GM19324 (cell line): Measurements from ENCODE around the gene PDCD2L.
"Not testable (repeated sequence)": the region's sequence is repeated elsewhere in the genome, so short reads cannot be mapped to it uniquely, and the experiment has no call there.

Experiments used
- ATAC-seq: cut with Tn5 transposase; IDR thresholded peaks from one replicate; pipeline ENCODE4 v1.9.1; 2021; ENCODE audit warnings: mild to moderate bottlenecking, moderate library complexity; ENCODE audit not compliant: unreplicated experiment, low FRiP score

The PDCD2L gene

GRCh38 chr19:34404109-34404909 is at the start of gene PDCD2L:
TSS of gene PDCD2L (plus strand) at chr19:34404399. CDS start at chr19:34404431, 32 bp downstream.
- peak; percentile 86 for ATAC-seq

DNA sequence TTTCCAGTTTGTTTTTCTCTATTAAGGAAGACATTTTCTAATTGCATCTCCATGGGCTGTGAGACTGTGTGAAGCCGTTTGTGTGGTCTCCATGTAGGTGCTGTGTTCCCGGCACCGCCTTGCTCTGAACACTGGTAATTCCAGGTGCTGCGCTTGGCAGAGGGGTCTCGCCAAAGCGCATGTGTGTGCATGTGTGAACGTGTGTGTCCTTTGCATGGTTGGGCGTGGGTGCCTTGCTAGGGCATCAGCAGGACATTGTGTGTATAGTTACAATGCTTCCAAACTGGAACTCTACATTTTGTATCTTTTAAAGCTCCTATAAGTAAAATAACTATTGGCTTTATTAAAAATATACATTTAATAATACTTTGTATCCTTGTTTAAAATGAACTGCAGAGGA is 49.0 kb upstream of the PDCD2L start:
- ATAC-seq, result no peak

DNA sequence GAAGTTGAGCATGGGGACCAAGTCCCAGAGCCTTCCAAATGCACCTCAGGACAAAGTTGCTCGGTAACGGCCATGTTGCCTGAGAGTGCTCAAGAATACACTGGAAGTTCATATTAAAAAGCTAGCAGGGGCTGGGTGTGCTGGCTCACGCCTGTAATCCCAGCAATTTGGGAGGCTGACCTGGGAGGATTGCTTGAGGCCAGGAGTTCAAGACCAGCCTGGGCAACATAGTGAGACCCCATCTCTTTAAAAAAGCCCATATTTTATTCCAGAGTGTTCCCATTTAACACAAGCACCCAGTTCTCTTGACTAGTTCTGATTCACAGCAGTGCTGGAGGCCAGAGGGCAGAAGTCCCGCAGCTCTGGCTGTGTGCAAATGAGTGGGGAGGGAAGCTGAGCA is 47.3 kb upstream of the PDCD2L start:
- ATAC-seq, result no peak

GRCh38 chr19:34357431-34357830 is 46.8 kb upstream of the PDCD2L start:
- ATAC-seq, result no peak

DNA sequence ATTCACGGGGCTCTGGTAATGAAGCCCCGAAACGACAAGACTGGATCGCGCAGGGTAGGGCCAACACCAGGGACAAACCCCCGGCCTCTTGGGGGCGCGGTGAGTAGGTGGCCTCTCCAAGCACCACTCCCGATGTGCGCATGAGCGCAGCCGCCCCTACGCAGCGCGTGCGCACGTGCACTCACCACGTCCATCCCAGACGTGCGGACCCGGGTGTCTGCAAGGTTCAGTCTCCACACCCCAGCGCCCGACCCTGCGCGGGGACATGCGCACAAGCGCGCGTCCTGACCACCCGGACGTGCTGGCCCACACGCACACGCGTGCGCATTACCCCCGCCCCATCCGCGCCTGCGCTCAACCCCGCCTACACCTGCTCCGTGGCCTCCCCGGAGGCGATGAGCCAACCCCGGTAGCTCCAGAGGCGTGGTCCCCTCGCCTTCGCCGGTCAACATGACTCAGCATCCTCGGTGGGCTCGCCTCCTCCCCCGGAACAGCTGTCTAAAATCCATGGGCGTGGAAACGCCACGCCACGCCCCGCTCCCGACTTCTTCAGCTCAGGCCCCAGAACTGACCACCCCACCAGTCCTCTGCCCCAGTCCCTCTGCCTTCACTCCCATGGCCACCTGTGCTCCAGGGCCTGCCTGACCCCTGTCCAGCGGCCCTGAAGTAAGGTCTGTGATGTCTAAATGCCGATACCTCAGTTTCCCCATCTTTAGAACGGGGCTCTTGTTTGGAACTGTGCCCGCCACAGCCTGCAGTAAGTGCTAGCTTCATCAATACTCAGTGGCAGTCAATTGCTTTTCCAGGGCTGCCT is 44.9 kb upstream of the PDCD2L start:
- ATAC-seq, result peak; percentile 96

DNA sequence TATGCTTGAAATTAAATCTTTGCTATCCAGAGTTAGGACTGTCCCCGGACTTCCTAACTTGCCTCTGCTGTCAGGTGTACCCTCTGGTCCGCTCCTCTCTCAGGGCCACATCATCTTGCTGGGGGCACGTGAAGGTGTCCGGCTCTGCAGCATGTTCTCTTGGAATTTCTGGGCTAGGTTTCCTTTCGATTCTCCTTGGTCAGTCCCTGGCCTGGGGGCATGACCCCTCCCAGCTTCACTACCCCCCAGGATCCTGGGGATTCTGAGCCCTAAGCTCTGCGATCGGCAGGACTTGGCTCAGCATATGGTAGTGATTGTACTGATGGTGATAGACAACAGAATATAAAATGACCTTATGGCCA is 44.3 kb upstream of the PDCD2L start:
- ATAC-seq, result no peak

GRCh38 chr19:34360354-34360909 is 43.8 kb upstream of the PDCD2L start:
- ATAC-seq, result no peak

- no peak for ATAC-seq
Observed at GRCh38 chr19:34362679-34363069, 41.5 kb upstream of the PDCD2L start.

DNA sequence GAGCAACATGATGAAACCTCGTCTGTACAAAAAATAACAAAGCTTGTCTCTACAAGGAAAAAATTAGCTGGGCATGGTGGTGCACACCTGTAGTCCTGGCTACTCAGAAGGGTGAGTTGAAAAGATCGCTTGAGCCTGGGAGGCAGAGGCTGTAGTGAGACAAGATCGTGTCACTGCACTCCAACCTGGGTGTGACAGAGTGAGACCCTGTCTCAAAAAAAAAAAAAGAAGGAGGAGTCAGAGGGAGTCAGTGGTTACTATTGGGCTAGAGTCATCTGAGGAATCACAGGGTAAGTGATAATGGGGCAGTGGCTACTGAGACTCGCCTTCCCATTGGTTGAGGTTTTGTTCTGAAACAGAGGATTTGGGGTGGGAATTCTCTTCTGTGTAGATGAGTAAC is 41.1 kb upstream of the PDCD2L start:
- no peak for ATAC-seq

DNA sequence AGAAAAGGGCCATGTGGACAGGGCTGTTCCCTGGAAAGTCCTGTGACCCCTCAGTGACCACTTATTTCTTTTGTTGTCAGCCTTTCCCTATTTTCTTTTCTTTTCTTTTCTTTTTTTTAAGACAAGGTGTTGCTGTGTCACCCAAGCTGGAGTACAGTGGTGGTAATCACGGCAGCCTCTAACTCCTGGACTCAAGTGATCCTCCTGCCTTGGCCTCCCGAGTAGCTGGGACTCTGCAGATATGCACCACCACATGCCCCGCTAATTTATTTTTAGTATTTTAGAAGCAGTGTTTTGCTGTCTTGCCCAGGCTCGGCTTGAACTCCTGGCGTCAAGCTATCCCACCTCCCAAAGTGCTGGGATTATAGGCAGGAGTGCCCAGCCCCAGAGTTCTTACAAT is 40.3 kb upstream of the PDCD2L start:
- ATAC-seq, result no peak

- no peak for ATAC-seq
Observed at GRCh38 chr19:34364462-34364829, 39.8 kb upstream of the PDCD2L start.

GRCh38 chr19:34364830-34365462 is 39.3 kb upstream of the PDCD2L start, which contains the start of gene GPI:
TSS of gene GPI (plus strand) at chr19:34365196. CDS start at chr19:34365267, 71 bp downstream.
- ATAC-seq, result peak; percentile 72

- peak; percentile 2 for ATAC-seq
Observed at GRCh38 chr19:34365463-34366401, 38.5 kb upstream of the PDCD2L start.

DNA sequence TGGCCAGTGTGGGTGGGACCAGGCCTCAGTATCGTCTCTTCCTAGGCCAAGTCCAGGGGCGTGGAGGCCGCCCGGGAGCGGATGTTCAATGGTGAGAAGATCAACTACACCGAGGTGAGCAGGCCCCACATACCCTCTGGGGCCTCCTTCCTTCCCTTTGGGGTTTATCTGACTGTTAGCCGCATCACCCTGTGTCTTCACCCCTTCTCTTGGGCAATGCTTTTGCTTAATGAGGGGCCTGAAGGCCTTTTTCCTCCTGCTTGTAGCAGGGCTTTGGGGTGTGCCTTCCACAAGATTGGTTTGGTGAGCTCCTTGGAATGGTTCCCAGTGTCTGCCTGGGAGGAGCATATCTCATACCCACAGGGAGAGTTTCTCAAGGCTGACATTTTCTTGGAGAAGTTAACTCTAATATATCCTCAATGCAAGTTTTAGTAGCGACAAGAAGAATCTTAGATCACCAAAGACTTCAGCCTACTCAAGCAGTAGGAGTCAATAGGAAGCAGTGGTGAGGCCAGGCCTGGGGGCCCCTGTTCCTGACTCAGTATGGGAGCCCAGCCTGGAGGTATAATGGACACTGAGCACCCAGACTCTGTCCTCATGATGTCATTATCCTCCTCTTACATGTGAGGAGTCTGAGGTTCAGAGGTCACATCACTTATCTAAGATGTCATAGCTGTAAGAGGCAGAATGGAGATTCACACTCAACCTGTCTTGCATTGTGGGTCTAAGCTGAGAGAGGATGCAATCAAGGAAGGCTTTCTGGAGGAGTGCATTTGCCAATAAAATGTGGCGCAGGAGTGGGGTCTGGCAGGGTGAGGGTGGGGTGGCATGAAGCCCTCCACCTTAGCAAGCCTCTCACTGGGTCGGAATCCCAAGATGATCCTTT is 37.2 kb upstream of the PDCD2L start:
- no peak for ATAC-seq

DNA sequence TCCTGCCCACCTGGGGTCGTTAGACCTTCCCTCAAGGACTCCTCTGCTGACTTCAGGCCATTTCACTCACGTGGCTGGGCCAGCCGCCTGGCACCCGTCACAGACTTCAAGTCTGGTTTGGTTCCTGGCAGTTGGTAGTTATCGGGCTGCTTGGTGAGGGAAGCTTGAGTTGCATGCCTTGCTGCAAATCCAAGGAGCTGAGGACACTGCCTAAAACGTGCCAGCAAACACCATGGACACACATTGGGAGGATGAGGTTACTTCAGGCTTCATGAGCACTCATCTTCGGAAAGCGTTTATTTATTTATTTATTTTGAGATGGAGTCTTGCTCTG is 36.6 kb upstream of the PDCD2L start:
- ATAC-seq, result no peak

GRCh38 chr19:34368338-34368737 is 35.9 kb upstream of the PDCD2L start:
- ATAC-seq, result no peak

GRCh38 chr19:34369166-34369565 is 35.0 kb upstream of the PDCD2L start:
- ATAC-seq, result not testable (repeated sequence)

DNA sequence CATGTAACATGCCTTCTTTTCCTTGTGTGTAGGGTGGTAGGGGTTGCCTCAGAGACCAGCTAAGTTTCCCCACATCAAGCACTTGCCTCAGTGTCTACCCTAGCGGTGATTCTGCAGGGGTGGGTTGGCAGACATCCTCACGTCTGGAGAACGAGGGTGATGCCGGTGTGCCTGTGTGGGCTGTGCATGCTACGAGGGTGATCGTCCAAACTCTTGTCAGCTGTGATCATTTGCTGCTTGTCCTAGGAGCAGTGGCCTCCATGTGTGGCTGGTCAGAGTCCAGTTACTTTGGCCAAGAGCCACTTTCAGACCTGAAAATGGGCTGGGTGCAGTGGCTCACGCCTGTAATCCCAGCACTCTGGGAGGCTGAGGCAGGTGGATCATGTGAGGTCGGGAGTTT is 34.1 kb upstream of the PDCD2L start:
- ATAC-seq, result no peak

GRCh38 chr19:34370983-34371382 is 33.2 kb upstream of the PDCD2L start:
- no peak for ATAC-seq
